Measurements from ENCODE around the gene NUDT17.

- TF ChIP-seq CTCF (IDR thresholded peaks at IDR 0.05) (no peak), POLR2A (IDR thresholded peaks at IDR 0.05) (no peak)
These were observed 19.4 kb upstream of the NUDT17 start for GRCh38 chr1:145826030-145826429.
